Left lobe of liver (tissue), 2 donors: ENCODE data around the gene KCNAB1. TPM values are rescaled to one million over a fixed set of nuclear protein-coding genes. Genes with fewer than 3 reads are reported as not detected.

Source experiments
- ATAC-seq: fragments of 200-7000 bp; cut with Tn5 transposase; one replicate; pipeline ENCODE4 v1.9.1; 2020; ENCODE audit warnings: mild to moderate bottlenecking, moderate library complexity
- DNase-seq: peaks from one replicate; pipeline ENCODE4 v3.0.0-alpha.2; 2020; ENCODE audit warnings: low spot score
- total RNA-seq: library from RNA; stranded (reverse); gene quantifications from one replicate; pipeline ENCODE4 v1.2.1, GENCODE V29; 2021
- donor health status: DM: no; HTN: no; CAD: no; lungs with moderate emphysema.
- donor health status: DM: no; HTN: yes; CAD: no.

Gene KCNAB1
- total RNA-seq, 1 donor from 2014 or later = 0.23 TPM

GRCh38 chr3:156480949-156481348 lies 360.6 kb downstream of the KCNAB1 start:
- ATAC-seq = no peak

GRCh38 chr3:156483002-156483401 lies 362.6 kb downstream of the KCNAB1 start:
- DNase-seq (no peak), ATAC-seq (no peak)

More at GRCh38 chr3:156480949-156481348, 360.6 kb downstream of the KCNAB1 start:
- DNase-seq = no peak

- no peak for DNase-seq
- peak; percentile 20 for ATAC-seq
These were observed 363.0 kb downstream of the KCNAB1 start for GRCh38 chr3:156483426-156483825.

- ATAC-seq = peak; percentile 33
- no peak for DNase-seq
These were observed 363.8 kb downstream of the KCNAB1 start for GRCh38 chr3:156483961-156484787.

GRCh38 chr3:156488767-156489166 lies 368.4 kb downstream of the KCNAB1 start:
- no peak for DNase-seq
- ATAC-seq = no peak

GRCh38 chr3:156489462-156489911 lies 369.1 kb downstream of the KCNAB1 start:
- ATAC-seq = no peak
- no peak for DNase-seq

- ATAC-seq = no peak
- DNase-seq = no peak
These were observed 370.8 kb downstream of the KCNAB1 start for GRCh38 chr3:156491192-156491591.

- ATAC-seq (no peak), DNase-seq (no peak)
These were observed 372.5 kb downstream of the KCNAB1 start for GRCh38 chr3:156492801-156493261.

- no peak for ATAC-seq
- no peak for DNase-seq
These were observed 373.5 kb downstream of the KCNAB1 start for GRCh38 chr3:156493887-156494286.

- DNase-seq (no peak), ATAC-seq (no peak)
These were observed 375.4 kb downstream of the KCNAB1 start for GRCh38 chr3:156495816-156496215.

GRCh38 chr3:156497326-156497725 lies 376.9 kb downstream of the KCNAB1 start:
- DNase-seq (no peak), ATAC-seq (no peak)

- DNase-seq (no peak), ATAC-seq (no peak)
These were observed 377.9 kb downstream of the KCNAB1 start for GRCh38 chr3:156498307-156498706.

GRCh38 chr3:156507285-156507684 lies 386.9 kb downstream of the KCNAB1 start:
- no peak for DNase-seq
- no peak for ATAC-seq

- ATAC-seq (peak; percentile 80), DNase-seq (no peak)
These were observed 389.1 kb downstream of the KCNAB1 start for GRCh38 chr3:156509189-156510174.

- ATAC-seq (no peak), DNase-seq (no peak)
These were observed 391.8 kb downstream of the KCNAB1 start for GRCh38 chr3:156511987-156512677.

GRCh38 chr3:156513619-156514018 lies 393.2 kb downstream of the KCNAB1 start:
- ATAC-seq (no peak), DNase-seq (no peak)

GRCh38 chr3:156516284-156516683 lies 395.9 kb downstream of the KCNAB1 start:
- DNase-seq (no peak), ATAC-seq (no peak)

GRCh38 chr3:156516961-156517360 lies 396.6 kb downstream of the KCNAB1 start:
- no peak for ATAC-seq
- DNase-seq = no peak

- ATAC-seq = no peak
- no peak for DNase-seq
These were observed 398.3 kb downstream of the KCNAB1 start for GRCh38 chr3:156518726-156519125.

- DNase-seq (no peak), ATAC-seq (no peak)
These were observed 399.4 kb downstream of the KCNAB1 start for GRCh38 chr3:156519758-156520162.

GRCh38 chr3:156522673-156523072 lies 402.3 kb downstream of the KCNAB1 start:
- no peak for ATAC-seq
- no peak for DNase-seq
